Calu3 (cell line): Measurements from ENCODE around the gene NME3. TPM values are rescaled to one million over a fixed set of nuclear protein-coding genes. Genes with fewer than 3 reads are reported as not detected.

Source experiments
- BruUV-seq: library from RNA; stranded (reverse); fragments of 400-500 nt; replicated peaks from 2 replicates; lab custom pipeline; 2021; lab: Mats Ljungman, UMichigan
- CTCF ChIA-PET: fragments of 300-600 bp; sonication (Branson Sonifier 250); formaldehyde crosslinking; loops from one replicate; lab custom pipeline; 2022; ENCODE audit warnings: antibody characterized with exemption; lab: Charles Lee
- DNase-seq: peaks from one replicate; pipeline ENCODE4 v3.0.0; 2022
- H3K27ac Mint-ChIP-seq: one replicate; pipeline ENCODE4 v1.8.0; 2022; ENCODE audit warnings: mixed read lengths; ENCODE audit not compliant: unreplicated experiment
- H3K27me3 Mint-ChIP-seq: one replicate; pipeline ENCODE4 v1.8.0; 2022; ENCODE audit warnings: mixed read lengths; ENCODE audit not compliant: unreplicated experiment
- H3K36me3 Mint-ChIP-seq: one replicate; pipeline ENCODE4 v1.8.0; 2022; ENCODE audit warnings: mild to moderate bottlenecking, moderate library complexity, mixed read lengths; ENCODE audit not compliant: insufficient read depth, unreplicated experiment
- H3K4me1 Mint-ChIP-seq: one replicate; pipeline ENCODE4 v1.8.0; 2022; ENCODE audit warnings: mild to moderate bottlenecking, low read depth, mixed read lengths; ENCODE audit not compliant: unreplicated experiment
- H3K4me3 Mint-ChIP-seq: one replicate; pipeline ENCODE4 v1.8.0; 2022; ENCODE audit warnings: mild to moderate bottlenecking, low read depth, moderate library complexity, mixed read lengths; ENCODE audit not compliant: unreplicated experiment
- H3K9me3 Mint-ChIP-seq: one replicate; pipeline ENCODE4 v1.8.0; 2022; ENCODE audit warnings: low read depth, mixed read lengths; ENCODE audit not compliant: unreplicated experiment
- intact Hi-C: fragments of 100-400 bp; cut with micrococcal nuclease; formaldehyde crosslinking; loops from one replicate; pipeline ENCODE4 v1.10.0; 2022; ENCODE audit not compliant: unreplicated experiment
- total RNA-seq: library from RNA; stranded (reverse); gene quantifications from 2 replicates; pipeline ENCODE4 v1.2.3, GENCODE V29; 2022
- TF ChIP-seq, protein P1 (sequence below): fragments of 200-600 bp; IDR thresholded peaks from one replicate; pipeline ENCODE4 v1.8.0; 2022; ENCODE audit warnings: antibody characterized with exemption; ENCODE audit not compliant: unreplicated experiment

NME3 gene
- total RNA-seq, 1 experiment from 2014 or later: 64.3 TPM

DNA sequence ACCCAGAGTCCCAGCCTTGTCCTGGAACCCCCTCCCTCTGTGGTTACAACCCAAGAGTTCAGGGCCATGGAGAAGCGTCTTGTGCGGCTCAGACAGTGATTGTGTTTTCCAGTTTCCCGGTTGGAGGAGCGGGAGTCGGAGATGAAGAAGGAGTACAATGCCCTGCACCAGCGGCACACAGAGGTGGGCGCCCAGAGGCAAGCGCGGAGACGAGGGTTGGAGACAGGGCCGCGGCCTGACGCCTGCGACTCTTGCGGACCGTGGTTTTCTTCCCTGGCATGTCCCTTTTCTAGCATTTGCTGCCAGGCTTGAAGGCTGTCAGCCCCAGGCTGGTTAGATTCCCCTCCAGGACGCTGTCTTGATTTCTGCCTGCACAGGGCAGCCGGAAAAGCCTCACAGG, 42.3 kb downstream of the NME3 start:
- CTCF ChIA-PET: interaction anchor here (0.5 kb wide), 1 partner anchor 1570 kb away, joined by 3 read pairs; no protein-coding TSS in a partner anchor
- intact Hi-C loops: no loop called here
- peaks cover 36% of the 10 kb centered on the region for H3K36me3 Mint-ChIP-seq
- no peak for DNase-seq
- H3K4me3 Mint-ChIP-seq: no peak overlapping the region
- no peaks in the 10 kb centered on the region for H3K27me3 Mint-ChIP-seq
- TF ChIP-seq, protein P1, sequence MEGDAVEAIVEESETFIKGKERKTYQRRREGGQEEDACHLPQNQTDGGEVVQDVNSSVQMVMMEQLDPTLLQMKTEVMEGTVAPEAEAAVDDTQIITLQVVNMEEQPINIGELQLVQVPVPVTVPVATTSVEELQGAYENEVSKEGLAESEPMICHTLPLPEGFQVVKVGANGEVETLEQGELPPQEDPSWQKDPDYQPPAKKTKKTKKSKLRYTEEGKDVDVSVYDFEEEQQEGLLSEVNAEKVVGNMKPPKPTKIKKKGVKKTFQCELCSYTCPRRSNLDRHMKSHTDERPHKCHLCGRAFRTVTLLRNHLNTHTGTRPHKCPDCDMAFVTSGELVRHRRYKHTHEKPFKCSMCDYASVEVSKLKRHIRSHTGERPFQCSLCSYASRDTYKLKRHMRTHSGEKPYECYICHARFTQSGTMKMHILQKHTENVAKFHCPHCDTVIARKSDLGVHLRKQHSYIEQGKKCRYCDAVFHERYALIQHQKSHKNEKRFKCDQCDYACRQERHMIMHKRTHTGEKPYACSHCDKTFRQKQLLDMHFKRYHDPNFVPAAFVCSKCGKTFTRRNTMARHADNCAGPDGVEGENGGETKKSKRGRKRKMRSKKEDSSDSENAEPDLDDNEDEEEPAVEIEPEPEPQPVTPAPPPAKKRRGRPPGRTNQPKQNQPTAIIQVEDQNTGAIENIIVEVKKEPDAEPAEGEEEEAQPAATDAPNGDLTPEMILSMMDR: no peak
- no peaks in the 10 kb centered on the region for H3K9me3 Mint-ChIP-seq
- BruUV-seq: no TSS peak
- H3K4me1 Mint-ChIP-seq: no peaks in the 10 kb centered on the region
- H3K27ac Mint-ChIP-seq: no peak overlapping the region

DNA sequence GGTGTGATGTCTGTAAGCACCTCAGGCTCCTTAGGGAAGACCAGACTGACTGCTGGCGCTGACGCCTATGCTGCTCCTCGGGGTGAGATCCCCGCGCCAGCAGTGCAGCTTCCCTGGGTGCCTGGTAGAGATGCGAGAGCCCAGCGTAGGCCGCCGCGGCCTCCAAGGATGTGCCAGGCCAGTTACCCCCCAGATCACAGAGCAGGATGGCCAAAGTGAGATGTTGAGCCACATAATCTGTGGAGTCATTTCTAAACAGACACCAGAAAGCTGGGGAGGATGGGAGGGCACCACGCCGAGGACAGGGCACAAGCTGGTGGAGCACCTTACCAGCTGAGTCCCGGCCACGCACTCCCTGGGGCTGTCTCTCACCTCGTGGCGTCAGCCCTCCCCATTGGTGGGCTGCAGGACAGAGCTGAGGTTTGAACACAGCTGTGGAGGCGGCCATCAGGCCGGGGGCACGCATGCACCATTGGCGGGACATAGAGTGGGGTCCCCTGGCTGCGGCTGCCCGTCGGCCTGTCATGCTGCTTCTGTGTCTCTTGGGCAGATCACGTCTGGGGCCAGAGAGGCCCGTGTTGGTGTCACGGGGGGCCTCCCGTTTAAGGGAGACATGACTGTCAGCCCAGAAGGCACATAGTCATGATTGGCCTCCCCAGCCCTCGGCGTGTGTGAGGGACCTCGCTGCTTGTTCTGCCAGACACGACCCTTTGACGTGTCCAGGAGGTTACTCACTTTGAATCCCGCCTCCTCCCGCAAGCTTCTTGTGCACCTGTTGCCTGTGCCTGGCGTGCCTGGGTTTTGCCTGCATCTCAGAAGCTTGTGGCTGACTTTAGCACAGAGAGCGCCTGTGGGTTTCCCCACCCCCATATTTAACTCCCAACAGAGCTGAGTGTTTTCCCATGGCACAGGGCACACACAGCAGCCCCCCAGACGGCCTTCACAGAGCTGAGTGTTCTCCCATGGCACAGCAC, 43.4 kb downstream of the NME3 start:
- no peak overlapping the region for H3K27ac Mint-ChIP-seq
- no peak overlapping the region for H3K4me3 Mint-ChIP-seq
- no peak for DNase-seq
- CTCF ChIA-PET: no interaction called here
- H3K4me1 Mint-ChIP-seq: peaks cover 9% of the 10 kb centered on the region
- TF ChIP-seq, protein P1: no peak
- intact Hi-C loops: no loop called here
- H3K27me3 Mint-ChIP-seq: no peaks in the 10 kb centered on the region
- H3K9me3 Mint-ChIP-seq: no peaks in the 10 kb centered on the region
- BruUV-seq: no TSS peak
- peaks cover 36% of the 10 kb centered on the region for H3K36me3 Mint-ChIP-seq

DNA sequence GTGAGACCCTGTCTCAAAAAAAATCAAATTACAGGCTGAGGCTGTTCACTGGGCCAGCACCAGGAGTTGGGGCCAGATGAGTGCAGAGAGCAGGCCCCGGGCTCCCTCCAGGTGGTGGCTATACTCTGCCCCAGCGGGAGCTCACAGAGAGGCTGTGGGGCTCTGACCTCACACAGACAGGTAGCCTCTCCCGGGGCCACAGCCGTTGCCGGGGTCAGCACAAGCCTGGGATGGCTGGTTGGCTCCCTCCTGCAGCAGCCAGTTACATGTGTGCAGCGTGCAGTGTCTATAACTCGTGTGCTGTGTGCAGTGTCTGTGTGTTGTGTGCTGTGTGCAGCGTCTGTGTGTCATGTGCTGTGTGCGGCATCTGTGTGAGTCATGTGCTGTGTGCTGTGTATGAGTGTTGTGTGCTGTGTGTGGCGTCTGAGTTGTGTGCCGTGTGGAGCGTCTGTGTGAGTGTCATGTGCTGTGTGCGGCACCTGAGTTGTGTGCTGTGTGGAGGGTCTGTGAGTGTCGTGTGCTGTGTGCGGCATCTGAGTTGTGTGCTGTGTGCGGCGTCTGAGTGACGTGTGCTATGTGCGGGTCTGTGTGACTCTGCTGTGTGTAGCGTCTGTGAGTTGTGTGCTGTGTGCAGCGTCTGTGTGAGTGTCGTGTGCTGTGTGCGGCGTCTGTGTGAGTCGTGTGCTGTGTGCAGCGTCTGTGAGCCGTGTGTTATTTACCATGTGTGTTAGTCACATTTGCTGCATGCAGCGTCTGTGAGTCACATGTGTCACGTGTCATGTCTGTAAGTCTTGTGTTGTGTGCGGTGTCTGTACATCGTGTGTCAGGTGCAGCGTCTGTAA, 44.5 kb downstream of the NME3 start:
- BruUV-seq: no TSS peak
- no peak overlapping the region for H3K4me3 Mint-ChIP-seq
- no peak overlapping the region for H3K27ac Mint-ChIP-seq

DNA sequence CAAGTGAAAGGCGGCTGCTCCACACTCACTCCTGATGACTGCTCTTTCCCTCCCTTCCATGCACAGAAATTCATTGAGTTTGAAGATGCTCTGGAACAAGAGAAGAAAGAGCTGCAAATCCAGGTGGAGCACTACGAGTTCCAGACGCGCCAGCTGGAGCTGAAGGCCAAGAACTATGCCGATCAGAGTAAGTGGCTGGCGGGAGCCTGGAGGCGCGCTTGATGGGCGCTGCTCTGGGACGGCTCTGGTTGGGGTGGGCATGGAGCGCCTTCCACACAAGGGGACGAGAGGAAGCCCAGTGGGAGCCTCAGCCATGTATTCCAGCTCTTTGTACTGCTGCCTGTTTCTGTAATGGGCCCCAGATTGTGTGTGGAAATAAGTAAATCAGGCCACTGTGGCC, 46.9 kb downstream of the NME3 start:
- TF ChIP-seq, protein P1: no peak
- no TSS peak for BruUV-seq
- CTCF ChIA-PET: no interaction called here
- peaks cover 30% of the 10 kb centered on the region for H3K4me1 Mint-ChIP-seq
- H3K9me3 Mint-ChIP-seq: no peaks in the 10 kb centered on the region
- no peak for DNase-seq
- no peak overlapping the region for H3K27ac Mint-ChIP-seq
- H3K36me3 Mint-ChIP-seq: peaks cover 45% of the 10 kb centered on the region
- no peak overlapping the region for H3K4me3 Mint-ChIP-seq
- no peaks in the 10 kb centered on the region for H3K27me3 Mint-ChIP-seq
- intact Hi-C loops: no loop called here

More for the DNA sequence above, 44.5 kb downstream of the NME3 start:
- peaks cover 43% of the 10 kb centered on the region for H3K36me3 Mint-ChIP-seq
- TF ChIP-seq, protein P1: no peak
- H3K9me3 Mint-ChIP-seq: no peaks in the 10 kb centered on the region
- no peaks in the 10 kb centered on the region for H3K27me3 Mint-ChIP-seq
- DNase-seq: no peak
- intact Hi-C loops: no loop called here
- CTCF ChIA-PET: no interaction called here
- H3K4me1 Mint-ChIP-seq: peaks cover 15% of the 10 kb centered on the region
